HG02763 (cell line): Measurements from ENCODE around the gene OTX2.

Source experiments
- ATAC-seq: cut with Tn5 transposase; IDR thresholded peaks from one replicate; pipeline ENCODE4 v1.9.1; 2021; ENCODE audit warnings: mild to moderate bottlenecking, moderate library complexity; ENCODE audit not compliant: unreplicated experiment

The OTX2 gene

GRCh38 chr14:56810147-56810719 lies at the start of gene OTX2:
OTX2 (minus strand) TSS chr14:56810479; CDS start chr14:56805456, 5,023 bp downstream.
- ATAC-seq: no peak

DNA sequence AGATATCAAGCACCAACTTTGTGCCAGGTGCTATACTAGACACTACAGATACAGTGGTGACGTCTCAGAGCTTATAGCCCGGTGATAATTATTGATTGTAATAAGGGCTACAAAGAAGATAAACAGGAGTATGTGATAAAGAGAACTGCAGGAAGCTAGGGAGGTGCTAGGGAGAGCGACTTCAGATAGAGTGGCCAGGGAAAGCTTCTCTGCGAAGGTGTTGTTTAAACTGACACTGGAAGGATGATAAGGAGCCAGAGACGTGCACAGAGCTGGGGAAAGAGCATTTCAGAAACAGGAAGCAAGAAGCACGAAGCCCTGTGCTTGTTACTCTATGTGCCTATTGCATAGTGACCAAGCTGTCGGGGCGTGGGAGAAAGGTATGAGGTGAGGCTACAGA lies 48.1 kb upstream of the OTX2 start:
- no peak for ATAC-seq

- no peak for ATAC-seq
Observed at GRCh38 chr14:56857216-56857615, 46.9 kb upstream of the OTX2 start.

GRCh38 chr14:56855891-56856461 lies 45.7 kb upstream of the OTX2 start:
- ATAC-seq: no peak

DNA sequence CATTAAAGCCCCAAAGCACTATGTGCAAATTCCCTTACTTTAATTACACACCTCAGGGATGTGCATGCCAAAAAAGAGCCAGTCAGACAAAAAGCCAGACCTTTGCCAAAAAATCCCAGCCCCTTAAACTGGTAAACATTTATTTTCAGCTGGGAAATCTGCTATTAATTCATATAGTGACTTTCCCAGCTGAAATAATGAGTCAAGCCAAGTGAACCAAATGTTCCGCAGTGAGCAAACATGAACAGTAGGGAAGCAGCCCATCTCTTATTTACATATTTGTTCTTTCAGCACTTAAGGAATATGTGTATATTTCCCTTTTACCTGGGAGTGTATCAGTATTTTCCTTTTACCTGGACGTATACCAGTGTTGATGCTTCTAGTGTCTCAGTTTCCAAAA lies 44.0 kb upstream of the OTX2 start:
- ATAC-seq: no peak

GRCh38 chr14:56846970-56847930 lies 37.0 kb upstream of the OTX2 start:
- no peak for ATAC-seq

GRCh38 chr14:56844406-56845002 lies 34.2 kb upstream of the OTX2 start:
- no peak for ATAC-seq

GRCh38 chr14:56841611-56842010 lies 31.3 kb upstream of the OTX2 start:
- ATAC-seq: no peak

DNA sequence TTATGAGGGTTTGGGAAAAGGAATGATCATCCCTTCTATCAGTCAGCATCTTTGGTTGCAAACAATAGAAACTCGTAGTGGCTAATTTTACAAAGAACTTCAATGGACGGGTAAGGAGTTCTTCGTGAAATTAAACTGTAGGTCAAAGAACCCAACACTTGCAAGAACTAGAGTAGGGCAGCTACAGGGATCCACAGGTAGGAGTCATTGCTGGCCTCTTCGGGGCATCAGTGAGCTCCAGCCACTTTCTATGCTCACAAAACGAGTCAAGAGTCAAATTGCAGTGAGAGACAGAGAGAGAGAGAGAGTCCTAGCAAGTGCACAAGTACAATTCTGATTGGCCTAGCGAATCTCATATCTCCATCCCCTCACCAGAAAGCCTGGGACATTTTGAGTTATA lies 29.9 kb upstream of the OTX2 start:
- ATAC-seq: no peak

DNA sequence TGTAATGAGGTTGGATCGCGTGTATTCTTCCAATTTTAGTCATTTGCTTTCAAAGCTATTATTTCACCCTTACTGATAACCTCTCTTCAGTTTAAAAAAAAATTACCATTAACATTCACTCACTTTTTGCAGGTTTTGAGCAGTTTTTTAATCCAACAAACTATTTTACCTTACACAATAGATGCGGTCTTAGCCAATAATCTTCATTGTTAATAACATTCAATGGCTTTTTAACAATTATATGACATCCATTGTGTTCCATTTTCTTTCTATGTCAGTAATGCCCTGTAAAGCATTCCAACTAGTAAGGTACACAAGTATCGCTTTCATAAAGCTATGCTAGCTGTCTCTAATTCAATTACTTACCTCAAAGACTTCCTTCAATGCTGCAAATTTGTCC lies 18.9 kb upstream of the OTX2 start:
- ATAC-seq: no peak

DNA sequence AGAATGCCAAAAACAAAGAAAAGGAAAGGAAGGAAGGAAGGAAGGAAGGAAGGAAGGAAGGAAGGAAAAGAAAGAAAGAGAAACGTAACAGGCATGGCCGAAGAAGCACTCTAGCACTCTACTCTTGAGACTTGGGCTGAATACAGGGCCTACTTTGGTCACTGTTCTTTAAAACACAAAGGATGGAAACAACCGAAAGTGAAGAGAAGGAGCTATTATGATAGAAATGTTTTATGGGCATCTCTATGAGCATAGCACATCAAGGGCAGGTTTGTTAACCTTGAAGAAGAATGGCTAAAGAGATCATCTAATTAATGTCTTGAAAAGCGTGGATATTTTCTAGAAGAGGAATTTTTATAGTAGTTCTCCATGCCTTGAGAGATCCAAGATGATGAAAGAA lies 15.9 kb upstream of the OTX2 start:
- no peak for ATAC-seq

DNA sequence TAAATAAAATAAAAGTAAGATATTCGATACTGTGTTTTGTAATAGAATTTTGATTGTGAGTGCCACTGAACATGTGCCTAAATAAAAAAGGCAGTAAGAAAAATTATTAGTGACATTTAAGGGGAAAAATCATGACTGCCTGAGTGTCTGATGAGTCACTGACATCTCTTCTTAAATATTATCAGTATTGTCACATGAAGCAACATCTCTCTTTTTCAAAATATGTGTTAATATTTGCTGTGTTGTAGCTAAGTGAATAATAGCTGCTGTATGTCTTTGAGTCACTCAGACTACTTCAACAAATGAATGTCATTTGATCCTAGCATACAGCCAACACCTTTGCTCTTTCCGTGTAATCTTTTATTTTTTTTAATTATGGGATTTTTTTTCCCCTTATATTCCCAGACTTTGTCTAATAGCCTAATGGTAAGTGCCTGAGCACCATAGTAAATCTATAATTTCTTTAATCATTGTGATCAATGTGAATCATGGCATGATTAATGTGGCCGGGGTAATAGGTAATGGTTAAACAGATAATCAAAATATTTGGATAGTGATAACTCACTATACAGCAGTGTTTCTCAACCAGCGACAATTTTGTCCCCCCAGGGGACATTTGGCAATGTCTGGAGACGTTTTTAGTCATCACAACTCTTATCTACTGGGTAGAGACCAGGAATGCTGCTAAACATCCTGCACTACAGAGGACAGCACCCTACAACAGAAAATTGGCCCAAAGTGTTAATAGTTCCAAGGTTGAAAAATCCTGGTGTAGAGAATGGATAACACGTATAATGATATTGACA lies 11.7 kb upstream of the OTX2 start:
- no peak for ATAC-seq

DNA sequence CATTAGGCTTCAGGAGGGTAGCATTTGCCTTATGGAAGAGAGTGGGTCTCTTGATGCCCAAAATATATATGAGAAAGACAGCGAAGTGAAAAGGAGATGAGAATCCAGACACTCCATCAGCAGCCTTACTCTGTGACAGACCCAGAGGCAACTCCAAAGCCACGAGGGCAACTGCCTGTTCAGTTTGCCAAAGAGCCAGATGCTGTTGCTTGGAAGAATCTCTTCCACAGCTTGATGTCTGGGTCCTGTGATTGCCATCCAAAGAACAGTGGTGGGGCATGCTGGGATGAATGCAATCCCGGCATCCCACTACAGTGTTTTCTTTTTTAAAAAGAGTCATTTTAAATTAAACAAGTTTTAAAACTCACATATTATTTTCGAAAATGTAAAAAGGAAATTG lies 10.9 kb upstream of the OTX2 start:
- no peak for ATAC-seq

- no peak for ATAC-seq
Observed at GRCh38 chr14:56817396-56817921, 7.2 kb upstream of the OTX2 start.

DNA sequence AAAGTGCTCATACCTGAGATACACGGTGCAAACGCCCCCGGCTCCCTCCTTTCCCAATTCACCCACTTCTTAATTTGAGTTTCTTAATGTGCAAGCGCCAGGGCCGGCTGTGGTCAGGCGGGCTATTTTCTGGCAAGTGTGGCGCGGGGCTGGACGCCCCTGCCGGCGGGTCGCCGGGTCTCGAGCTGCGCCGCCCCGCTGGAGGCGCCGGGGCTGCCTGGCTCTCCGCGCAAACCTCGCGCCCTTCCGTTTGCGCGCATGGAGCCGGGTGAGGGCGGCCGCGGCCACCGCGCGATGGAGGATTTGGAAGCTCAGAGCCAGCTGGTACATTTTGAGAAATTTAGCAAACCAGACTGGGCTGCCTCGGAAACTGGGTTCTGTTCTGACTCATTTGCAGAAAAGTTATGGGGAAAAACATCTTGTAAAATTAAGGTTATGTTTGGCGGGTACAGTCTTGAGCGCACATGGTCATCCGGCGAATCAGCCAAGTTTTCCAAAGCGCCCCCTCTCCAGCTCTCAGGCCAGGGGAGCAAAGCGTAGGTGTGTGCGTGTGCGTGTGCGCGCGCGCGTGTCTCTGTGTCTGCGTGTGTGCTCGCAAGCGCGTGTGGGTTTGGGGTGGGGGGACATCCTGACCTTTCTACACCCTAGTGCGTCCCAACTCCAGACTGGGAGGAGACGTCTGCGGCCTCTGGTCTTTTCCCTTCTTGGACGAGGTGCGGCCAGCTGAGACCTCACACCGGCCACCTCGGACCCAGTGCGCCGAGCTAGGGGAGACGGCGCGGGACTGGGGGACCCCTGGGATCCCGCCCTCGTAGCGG lies 6.5 kb upstream of the OTX2 start:
- no peak for ATAC-seq

- no peak for ATAC-seq
Observed at GRCh38 chr14:56815745-56816144, 5.5 kb upstream of the OTX2 start.

DNA sequence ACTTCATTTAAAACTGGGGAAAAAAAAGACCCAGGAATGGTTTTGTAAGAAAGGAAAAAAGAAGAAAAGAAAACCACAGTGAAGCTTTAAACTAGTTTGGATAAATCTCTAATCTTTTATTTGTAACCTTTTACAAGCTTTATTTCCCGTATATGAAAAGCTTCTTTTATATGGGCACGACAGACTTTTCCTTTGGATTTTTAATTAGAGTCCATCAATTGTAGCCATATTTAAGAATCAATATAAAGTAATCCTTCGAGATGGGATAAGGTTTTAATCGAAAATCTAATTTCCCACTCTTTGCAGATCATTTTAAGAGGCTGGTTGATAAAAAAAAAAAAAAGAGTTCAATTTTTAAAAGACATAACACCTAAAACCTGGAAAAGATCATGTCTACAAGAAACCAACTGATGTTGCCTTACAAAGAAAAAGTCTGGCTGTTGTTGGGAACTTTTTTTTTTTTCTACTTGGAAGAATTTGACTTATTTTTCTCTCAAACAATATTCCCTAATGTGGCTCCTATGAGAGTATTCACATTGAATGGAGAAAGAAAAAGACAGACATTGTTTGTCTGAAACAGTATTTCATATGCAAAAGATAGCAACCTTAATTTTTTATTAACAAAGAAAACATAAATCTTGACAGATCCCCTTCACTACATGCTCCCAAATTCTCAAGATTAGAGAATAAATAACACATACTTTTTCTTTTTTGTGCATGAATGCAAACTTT lies 4.9 kb upstream of the OTX2 start:
- no peak for ATAC-seq

- ATAC-seq: no peak
Observed at GRCh38 chr14:56814519-56814959, 4.3 kb upstream of the OTX2 start.

GRCh38 chr14:56813143-56813551 lies 2.9 kb upstream of the OTX2 start:
- no peak for ATAC-seq
